Liver (tissue), 9 donors: ENCODE data around the gene CD34. TPM values are rescaled to one million over a fixed set of nuclear protein-coding genes. Genes with fewer than 3 reads are reported as not detected.

Source experiments
- DNase-seq: peaks from one replicate; pipeline ENCODE4 v3.0.0-alpha.2; 2017; ENCODE audit warnings: low spot score
- H3K27ac ChIP-seq, 2 donors: one replicate each; pipeline ENCODE4 v1.7.0; 2013; ENCODE audit warnings: inconsistent platforms in 2 of 2, low read length in 2 of 2, control low read depth in 1 of 2, low read depth in 1 of 2, mild to moderate bottlenecking in 1 of 2
- H3K27me3 ChIP-seq, 4 donors: one replicate each; pipeline versions ENCODE4 v1.6.1 to v1.7.0; 2013; ENCODE audit warnings: low read length in 3 of 4, inconsistent platforms in 1 of 4, mild to moderate bottlenecking in 1 of 4, moderate library complexity in 1 of 4; ENCODE audit not compliant: control insufficient read depth in 4 of 4, insufficient read depth in 4 of 4
- H3K36me3 ChIP-seq, 4 donors: one replicate each; pipeline versions ENCODE4 v1.6.1 to v1.7.0; 2013; ENCODE audit warnings: low read length in 3 of 4, mild to moderate bottlenecking in 3 of 4, low read depth in 1 of 4, moderate library complexity in 1 of 4; ENCODE audit not compliant: control insufficient read depth in 4 of 4, insufficient read depth in 3 of 4
- H3K4me1 ChIP-seq, 4 donors: one replicate each; pipeline versions ENCODE4 v1.6.1 to v1.7.0; 2013; ENCODE audit warnings: low read length in 3 of 4, mild to moderate bottlenecking in 3 of 4, moderate library complexity in 1 of 4; ENCODE audit not compliant: control insufficient read depth in 4 of 4, insufficient read depth in 4 of 4
- H3K4me3 ChIP-seq, 3 donors: one replicate each; pipeline versions ENCODE4 v1.6.1 to v1.7.0; 2013; ENCODE audit warnings: low read length in 3 of 3, control low read depth in 1 of 3, low read depth in 1 of 3, mild to moderate bottlenecking in 1 of 3
- H3K9ac ChIP-seq, 2 donors: one replicate each; pipeline ENCODE4 v1.7.0; 2013; ENCODE audit warnings: low read length in 2 of 2, mild to moderate bottlenecking in 2 of 2, moderate library complexity in 2 of 2, control low read depth in 1 of 2, low read depth in 1 of 2
- H3K9me3 ChIP-seq, 4 donors: one replicate each; pipeline versions ENCODE4 v1.6.1 to v1.7.0; 2013; ENCODE audit warnings: low read length in 3 of 4; ENCODE audit not compliant: control insufficient read depth in 4 of 4
- ATF3 ChIP-seq: IDR thresholded peaks from 2 replicates; pipeline ENCODE4 v1.6.1; 2016; ENCODE audit warnings: antibody characterized with exemption
- EGR1 ChIP-seq, 2 donors: IDR thresholded peaks; 2 replicates each; pipeline ENCODE4 v1.6.1; 2016 to 2018; ENCODE audit warnings: antibody characterized with exemption in 2 of 2, low read depth in 2 of 2
- FOXA1 ChIP-seq: IDR thresholded peaks from 2 replicates; pipeline ENCODE4 v1.6.1; 2016; ENCODE audit warnings: antibody characterized with exemption
- FOXA2 ChIP-seq: IDR thresholded peaks from 2 replicates; pipeline ENCODE4 v1.6.1; 2016; ENCODE audit warnings: antibody characterized with exemption
- GABPA ChIP-seq, 2 donors: IDR thresholded peaks in 1 of 2; conservative IDR thresholded peaks in 1 of 2; 2 replicates each; pipeline ENCODE4 v1.6.1; 2016; ENCODE audit warnings: antibody characterized with exemption in 2 of 2, mild to moderate bottlenecking in 1 of 2, moderate library complexity in 1 of 2
- HNF4A ChIP-seq, 2 donors: conservative IDR thresholded peaks; 2 replicates each; pipeline ENCODE4 v1.6.1; 2016; ENCODE audit warnings: antibody characterized with exemption in 2 of 2, mild to moderate bottlenecking in 2 of 2
- JUND ChIP-seq, 2 donors: IDR thresholded peaks; 2 replicates each; pipeline ENCODE4 v1.6.1; 2016; ENCODE audit warnings: antibody characterized with exemption in 2 of 2
- NR2F2 ChIP-seq: IDR thresholded peaks from 2 replicates; pipeline ENCODE4 v1.6.1; 2016; ENCODE audit warnings: antibody characterized with exemption
- RAD21 ChIP-seq, 2 donors: IDR thresholded peaks; 2 replicates each; pipeline ENCODE4 v1.6.1; 2016; ENCODE audit warnings: antibody characterized with exemption in 2 of 2, mild to moderate bottlenecking in 2 of 2
- REST ChIP-seq: IDR thresholded peaks from 2 replicates; pipeline ENCODE4 v1.6.1; 2016; ENCODE audit warnings: antibody characterized with exemption, mild to moderate bottlenecking
- RXRA ChIP-seq, 2 donors: IDR thresholded peaks; 2 replicates each; pipeline ENCODE4 v1.6.1; 2017 to 2018; ENCODE audit warnings: antibody characterized with exemption in 2 of 2, mild to moderate bottlenecking in 1 of 2
- SP1 ChIP-seq: IDR thresholded peaks from 2 replicates; pipeline ENCODE4 v1.6.1; 2018; ENCODE audit warnings: antibody characterized with exemption, mild to moderate bottlenecking
- TAF1 ChIP-seq: conservative IDR thresholded peaks from 2 replicates; pipeline ENCODE4 v1.6.1; 2016; ENCODE audit warnings: antibody characterized with exemption, mild to moderate bottlenecking
- YY1 ChIP-seq: IDR thresholded peaks from 2 replicates; pipeline ENCODE4 v1.6.1; 2016; ENCODE audit warnings: antibody characterized with exemption, mild to moderate bottlenecking
- ZBTB33 ChIP-seq: IDR thresholded peaks from 2 replicates; pipeline ENCODE4 v1.6.1; 2016; ENCODE audit warnings: antibody characterized with exemption
- WGBS: extraction: QIAGEN DNeasy Blood & Tissue Kit; methylation state at CpG from one replicate; pipeline ENCODE4 v1.1.7; 2013; 5-methylcytosine and 5-hydroxymethylcytosine counted together
- polyA plus RNA-seq, 2 donors: library from polyadenylated mRNA; stranded (reverse) in 1 of 2; unstranded in 1 of 2; fragments of 200-250 nt in 1 of 2; fragments of >200 nt in 1 of 2; fragmentation: Nextera tagmentation in 1 of 2; extraction: Ambion mirVana in 1 of 2; gene quantifications; one replicate each; pipeline versions ENCODE4 v1.2.1 to v1.2.3, GENCODE V29; 2013 to 2015
- total RNA-seq, 2 donors: library from RNA; depleted of rRNA; stranded (reverse); fragments of >200 nt; gene quantifications; one replicate each; pipeline ENCODE4 v1.2.3, GENCODE V29; 2014
- TF ChIP-seq, protein P1 (sequence below): IDR thresholded peaks from 2 replicates; pipeline ENCODE4 v1.6.1; 2016; ENCODE audit warnings: antibody characterized with exemption
- TF ChIP-seq, protein P2 (sequence below): fragments of 150-350 bp; IDR thresholded peaks from 2 replicates; pipeline ENCODE4 v1.5.1; 2017; ENCODE audit warnings: improper control_type of control experiment, low read depth, low read length; ENCODE audit not compliant: missing input control
- donor health status: healthy.
- donor health status: healthy.
- donor health status: healthy.
- donor health status: healthy.
- donor health status: healthy.

Gene CD34
- total and polyA plus RNA-seq, 4 donors = 1.5 to 4.0 (median 1.8) TPM

- no peak overlapping the region for H3K4me3 ChIP-seq
- H3K9me3 ChIP-seq = no peaks in the 10 kb centered on the region
- no peaks in the 10 kb centered on the region for H3K36me3 ChIP-seq
- no peak overlapping the region for H3K27ac ChIP-seq
- 62% methylated on average over 4 of the region's 4 CpGs for WGBS
- TF ChIP-seq, protein P1, sequence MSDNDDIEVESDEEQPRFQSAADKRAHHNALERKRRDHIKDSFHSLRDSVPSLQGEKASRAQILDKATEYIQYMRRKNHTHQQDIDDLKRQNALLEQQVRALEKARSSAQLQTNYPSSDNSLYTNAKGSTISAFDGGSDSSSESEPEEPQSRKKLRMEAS = no peak
- peak; percentile 13 to 32 for TF ChIP-seq RAD21 (IDR thresholded peaks at IDR 0.05)
- no peaks in the 10 kb centered on the region for H3K4me1 ChIP-seq
- no peak overlapping the region for H3K9ac ChIP-seq
- DNase-seq = no peak
- H3K27me3 ChIP-seq = no peaks in the 10 kb centered on the region
Measured at GRCh38 chr1:207876131-207876530, 34.8 kb downstream of the CD34 start.

GRCh38 chr1:207875532-207875931, 35.4 kb downstream of the CD34 start:
- Histone ChIP-seq H3K36me3 (no peaks in the 10 kb centered on the region), H3K4me1 (no peaks in the 10 kb centered on the region), H3K4me3 (no peak overlapping the region), H3K9ac (no peak overlapping the region), H3K27ac (no peak overlapping the region), H3K9me3 (no peaks in the 10 kb centered on the region), H3K27me3 (no peaks in the 10 kb centered on the region)
- no peak for TF ChIP-seq RXRA (IDR thresholded peaks at IDR 0.05)
- no peak for TF ChIP-seq ZBTB33
- no peak for DNase-seq
- 65% methylated on average over 4 of the region's 4 CpGs for WGBS

- Histone ChIP-seq H3K4me3 (no peak overlapping the region), H3K27me3 (no peaks in the 10 kb centered on the region), H3K9ac (no peak overlapping the region), H3K4me1 (peaks cover 0 to 5% (median 0%) of the 10 kb centered on the region in 4 donors), H3K9me3 (no peaks in the 10 kb centered on the region), H3K27ac (no peak overlapping the region), H3K36me3 (no peaks in the 10 kb centered on the region)
- WGBS = 51% methylated on average over 8 of the region's 8 CpGs
- DNase-seq = no peak
- no peak for TF ChIP-seq NR2F2
- TF ChIP-seq SP1 = no peak
- TF ChIP-seq FOXA2 = no peak
- no peak for TF ChIP-seq JUND (IDR thresholded peaks at IDR 0.05)
- no peak for TF ChIP-seq TAF1
- TF ChIP-seq, protein P1 = no peak
- TF ChIP-seq GABPA (IDR thresholded peaks at IDR 0.05 in 1 of 2, conservative IDR thresholded peaks at IDR 0.05 in 1 of 2) = no peak
- TF ChIP-seq, protein P2, sequence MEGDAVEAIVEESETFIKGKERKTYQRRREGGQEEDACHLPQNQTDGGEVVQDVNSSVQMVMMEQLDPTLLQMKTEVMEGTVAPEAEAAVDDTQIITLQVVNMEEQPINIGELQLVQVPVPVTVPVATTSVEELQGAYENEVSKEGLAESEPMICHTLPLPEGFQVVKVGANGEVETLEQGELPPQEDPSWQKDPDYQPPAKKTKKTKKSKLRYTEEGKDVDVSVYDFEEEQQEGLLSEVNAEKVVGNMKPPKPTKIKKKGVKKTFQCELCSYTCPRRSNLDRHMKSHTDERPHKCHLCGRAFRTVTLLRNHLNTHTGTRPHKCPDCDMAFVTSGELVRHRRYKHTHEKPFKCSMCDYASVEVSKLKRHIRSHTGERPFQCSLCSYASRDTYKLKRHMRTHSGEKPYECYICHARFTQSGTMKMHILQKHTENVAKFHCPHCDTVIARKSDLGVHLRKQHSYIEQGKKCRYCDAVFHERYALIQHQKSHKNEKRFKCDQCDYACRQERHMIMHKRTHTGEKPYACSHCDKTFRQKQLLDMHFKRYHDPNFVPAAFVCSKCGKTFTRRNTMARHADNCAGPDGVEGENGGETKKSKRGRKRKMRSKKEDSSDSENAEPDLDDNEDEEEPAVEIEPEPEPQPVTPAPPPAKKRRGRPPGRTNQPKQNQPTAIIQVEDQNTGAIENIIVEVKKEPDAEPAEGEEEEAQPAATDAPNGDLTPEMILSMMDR = no peak
- TF ChIP-seq YY1 = no peak
- TF ChIP-seq HNF4A (conservative IDR thresholded peaks at IDR 0.05) = no peak
- no peak for TF ChIP-seq ZBTB33
- no peak for TF ChIP-seq RAD21 (IDR thresholded peaks at IDR 0.05)
- no peak for TF ChIP-seq REST
- no peak for TF ChIP-seq EGR1 (IDR thresholded peaks at IDR 0.05; ENCODE audit: low read depth in 2 of 2)
- no peak for TF ChIP-seq ATF3
- no peak for TF ChIP-seq FOXA1
Measured at GRCh38 chr1:207873055-207873890, 37.7 kb downstream of the CD34 start.
